NCI-H1105 (cell line): ENCODE data around the gene ZNF646.

Experiments used
- DNase-seq: peaks from one replicate; lab custom pipeline; 2025; lab: John Stamatoyannopoulos, UW

ZNF646 gene

DNA sequence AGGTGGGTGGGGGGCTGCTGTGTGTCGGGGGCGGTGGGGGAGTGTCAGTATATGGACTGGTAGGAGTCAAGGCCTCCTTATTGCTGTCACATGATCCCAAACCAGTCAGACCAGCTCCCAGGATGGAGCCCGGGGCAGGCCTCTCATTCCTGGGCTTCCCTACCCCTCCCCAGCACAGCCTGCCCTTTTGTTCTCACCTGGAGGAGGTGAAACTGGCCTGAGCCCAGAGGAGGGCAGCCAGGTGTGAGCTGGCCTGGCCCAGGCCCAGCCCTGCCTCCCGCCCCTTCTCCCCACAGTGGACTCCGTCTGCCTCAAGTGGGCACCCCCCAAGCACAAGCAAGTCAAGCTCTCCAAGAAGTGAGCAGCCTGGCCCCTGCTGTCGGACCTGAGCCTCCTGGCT, 56.7 kb downstream of the ZNF646 start:
- no peak for DNase-seq

DNA sequence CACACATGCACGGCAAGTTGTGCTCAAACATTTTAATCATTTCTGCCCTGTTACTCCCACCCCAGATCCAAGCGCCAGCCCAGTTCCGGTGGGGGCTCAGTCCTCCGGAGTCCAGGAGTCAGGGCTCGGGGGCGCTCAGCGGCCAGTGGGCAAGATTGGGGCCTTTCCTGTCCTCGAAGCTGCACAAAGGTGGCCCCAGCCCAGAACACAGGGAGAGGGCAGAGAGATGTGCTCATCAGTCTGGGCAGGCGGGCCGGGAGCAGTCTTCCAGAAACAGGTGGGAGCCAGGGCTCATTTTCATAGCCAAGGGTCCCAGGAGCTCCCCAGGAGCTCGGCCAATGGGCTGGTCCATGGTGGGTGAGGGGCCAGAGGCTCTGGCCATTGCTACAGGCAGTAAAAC, 57.2 kb downstream of the ZNF646 start:
- DNase-seq, result no peak

DNA sequence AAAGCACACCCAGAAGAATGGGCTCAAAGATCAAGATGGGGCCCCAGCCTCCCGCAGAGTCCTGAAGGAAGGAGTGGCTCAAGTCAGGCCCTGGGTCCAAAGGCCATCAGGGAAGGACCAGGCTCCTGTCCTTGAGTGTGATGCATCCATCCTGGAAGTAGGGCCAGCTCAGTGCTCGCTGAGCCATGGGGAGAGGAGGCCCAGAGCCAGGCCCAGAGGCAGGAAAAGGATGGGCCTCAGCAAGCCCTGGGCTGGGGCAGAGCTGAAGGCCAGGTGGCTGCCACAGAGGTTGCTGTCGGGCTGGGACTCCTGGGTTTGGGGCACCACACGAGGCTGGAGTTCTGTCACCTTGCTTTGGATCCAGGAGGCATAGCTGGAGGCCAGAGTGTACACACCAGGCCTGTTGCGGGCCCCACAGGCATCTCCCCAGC, 57.6 kb downstream of the ZNF646 start:
- DNase-seq, result no peak

DNA sequence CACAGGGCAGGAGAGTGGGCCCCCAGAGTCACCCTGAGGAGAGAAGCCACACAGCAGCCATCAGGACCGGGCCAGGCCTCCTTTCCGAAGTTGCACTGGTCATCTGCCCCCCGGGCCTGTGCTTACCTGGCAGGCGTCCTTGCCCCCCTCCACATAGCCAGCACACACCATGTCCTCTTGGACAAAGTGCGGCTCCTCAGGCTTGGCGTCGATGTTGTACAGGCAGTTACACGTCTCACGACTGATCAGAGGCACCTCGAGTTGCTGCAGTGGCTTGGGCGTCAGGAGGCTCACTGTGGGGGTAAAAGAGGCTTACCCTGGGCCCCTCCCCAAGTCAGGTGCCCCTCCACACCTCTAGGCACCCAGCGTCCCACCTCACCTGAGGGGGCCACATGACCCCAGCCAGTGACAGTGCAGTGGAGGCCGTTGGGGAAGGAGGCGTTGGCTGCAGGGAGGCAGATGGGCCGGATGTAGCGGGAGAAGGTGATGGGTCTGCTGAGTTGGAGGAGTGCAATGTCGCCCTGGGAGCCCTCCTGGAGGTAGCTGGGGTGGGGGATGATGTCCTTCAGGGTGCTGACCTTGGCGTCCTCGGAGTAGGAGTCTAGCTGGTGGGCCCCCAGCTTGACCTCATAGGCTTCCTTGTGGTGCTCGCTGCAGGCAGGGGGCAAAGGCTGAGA, 58.2 kb downstream of the ZNF646 start:
- no peak for DNase-seq

DNA sequence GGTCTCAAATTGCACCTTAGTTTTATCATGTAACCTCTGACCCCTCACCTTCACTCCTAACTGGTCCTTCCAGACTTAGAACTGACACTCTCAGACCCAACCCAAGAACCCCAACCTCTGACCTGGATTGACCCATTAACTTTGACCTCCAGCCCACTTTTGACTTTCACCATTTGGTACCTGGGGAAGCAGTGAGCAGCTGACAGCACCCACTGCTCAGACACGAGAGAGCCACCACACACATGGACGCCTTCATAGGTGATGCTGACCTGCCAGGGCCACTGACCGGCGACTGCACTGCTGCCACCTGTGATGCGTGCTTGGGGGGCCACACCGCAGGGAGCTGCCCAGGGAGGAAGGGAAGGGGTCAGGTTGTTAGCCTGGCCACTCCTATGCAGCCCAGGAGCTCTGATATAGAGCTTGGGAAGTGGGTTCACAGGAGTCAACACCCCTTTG, 58.9 kb downstream of the ZNF646 start:
- no peak for DNase-seq
